ENCODE results near the gene ATP9B. TPM values are rescaled to one million over a fixed set of nuclear protein-coding genes. Genes with fewer than 3 reads are reported as not detected.
"Not testable (repeated sequence)": the region's sequence is repeated elsewhere in the genome, so short reads cannot be mapped to it uniquely, and the experiment has no call there.

ATP9B gene
- total RNA-seq, 1 experiment from 2014 or later: 10.7 TPM

GRCh38 chr18:79252904-79253633 lies 183.9 kb downstream of the ATP9B start:
- H3K4me3 ChIP-seq: no peak overlapping the region
- no peaks in the 10 kb centered on the region for H3K9me3 ChIP-seq (replicated peaks)
- H3K27me3 ChIP-seq (replicated peaks): no peaks in the 10 kb centered on the region
- no peaks in the 10 kb centered on the region for H3K4me1 ChIP-seq (replicated peaks)
- peaks cover 3% of the 10 kb centered on the region; the same call in 1 of the 2 replicates for H3K36me3 ChIP-seq
- no peak for DNase-seq (ENCODE audit: low read depth in 1 of 2, low spot score in 2 of 2)
- H3K27ac ChIP-seq: no peak overlapping the region

DNA sequence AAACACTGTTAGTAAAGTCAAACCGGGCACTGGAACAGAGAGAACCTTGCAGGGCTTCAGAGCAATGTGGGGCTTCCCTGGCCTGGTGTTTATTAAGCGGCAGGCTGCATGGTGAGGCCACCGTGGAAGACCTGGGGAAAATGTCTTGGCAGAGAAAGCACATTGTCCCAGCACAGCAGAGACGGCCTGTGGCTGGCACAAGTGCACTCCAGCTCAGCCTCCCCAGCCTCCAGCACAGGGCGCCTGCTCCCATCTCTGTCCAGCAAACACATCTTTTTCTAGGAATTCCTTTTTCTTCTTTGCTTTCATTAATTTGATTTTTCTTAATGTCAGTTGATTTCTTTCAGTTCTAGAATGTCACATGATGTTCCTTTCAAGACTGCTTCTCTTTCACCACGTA lies 188.3 kb downstream of the ATP9B start:
- Histone ChIP-seq H3K36me3 (peaks cover 3% of the 10 kb centered on the region; the same call in 1 of the 2 replicates), H3K4me1 (replicated peaks) (no peaks in the 10 kb centered on the region), H3K27ac (no peak overlapping the region), H3K27me3 (replicated peaks) (no peaks in the 10 kb centered on the region), H3K9me3 (replicated peaks) (no peaks in the 10 kb centered on the region; the same call in 1 of the 2 replicates), H3K4me3 (no peak overlapping the region)
- no peak for DNase-seq (ENCODE audit: low read depth in 1 of 2, low spot score in 2 of 2)

DNA sequence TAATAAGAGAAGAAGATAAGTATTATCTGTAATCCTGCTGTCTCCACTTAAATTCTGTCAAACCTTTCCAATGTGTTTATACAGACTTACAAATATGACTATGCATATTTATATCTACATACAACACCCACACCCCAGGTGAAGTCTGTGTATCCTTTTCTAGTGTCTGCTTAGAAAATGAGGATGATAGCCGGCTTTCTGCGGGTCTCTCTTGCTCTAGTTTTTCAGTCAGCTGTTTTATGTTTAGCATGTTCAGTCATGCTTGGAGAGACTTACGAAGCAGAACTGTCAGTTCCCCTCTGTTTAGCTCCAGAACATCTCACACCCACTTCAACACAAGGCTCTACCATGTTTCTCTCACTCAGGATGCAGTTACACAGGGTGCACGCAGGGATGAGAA lies 189.3 kb downstream of the ATP9B start:
- H3K27me3 ChIP-seq (replicated peaks): no peaks in the 10 kb centered on the region
- H3K4me1 ChIP-seq (replicated peaks): no peaks in the 10 kb centered on the region
- no peak overlapping the region for H3K4me3 ChIP-seq
- no peaks in the 10 kb centered on the region; the same call in 1 of the 2 replicates for H3K9me3 ChIP-seq (replicated peaks)
- peaks cover 2% of the 10 kb centered on the region; the same call in 1 of the 2 replicates for H3K36me3 ChIP-seq
- no peak overlapping the region for H3K27ac ChIP-seq
- no peak for DNase-seq (ENCODE audit: low read depth in 1 of 2, low spot score in 2 of 2)

DNA sequence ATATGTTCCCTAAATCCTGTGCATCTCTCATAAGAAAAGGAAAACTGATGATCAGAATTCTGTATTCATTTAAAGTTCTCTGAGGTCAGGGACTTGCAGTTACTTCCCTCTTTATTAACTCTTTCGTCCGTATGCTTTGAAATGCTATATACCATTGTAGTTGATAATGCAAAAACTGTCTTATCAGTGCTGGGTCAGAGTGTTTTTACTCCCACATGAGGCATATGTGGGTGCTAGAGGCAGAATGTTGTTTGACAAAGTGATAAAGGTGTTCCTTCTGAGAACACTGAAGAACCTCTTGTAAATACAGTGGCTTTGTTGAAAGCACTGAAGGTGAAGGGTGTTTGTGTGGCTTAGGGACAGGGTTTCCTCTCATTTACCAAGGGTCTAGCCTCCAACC lies 190.0 kb downstream of the ATP9B start:
- H3K4me1 ChIP-seq (replicated peaks): no peaks in the 10 kb centered on the region
- DNase-seq (ENCODE audit: low read depth in 1 of 2, low spot score in 2 of 2): no peak
- no peaks in the 10 kb centered on the region for H3K27me3 ChIP-seq (replicated peaks)
- no peaks in the 10 kb centered on the region; the same call in 1 of the 2 replicates for H3K9me3 ChIP-seq (replicated peaks)
- no peak overlapping the region for H3K4me3 ChIP-seq
- H3K27ac ChIP-seq: no peak overlapping the region
- H3K36me3 ChIP-seq: no peaks in the 10 kb centered on the region

DNA sequence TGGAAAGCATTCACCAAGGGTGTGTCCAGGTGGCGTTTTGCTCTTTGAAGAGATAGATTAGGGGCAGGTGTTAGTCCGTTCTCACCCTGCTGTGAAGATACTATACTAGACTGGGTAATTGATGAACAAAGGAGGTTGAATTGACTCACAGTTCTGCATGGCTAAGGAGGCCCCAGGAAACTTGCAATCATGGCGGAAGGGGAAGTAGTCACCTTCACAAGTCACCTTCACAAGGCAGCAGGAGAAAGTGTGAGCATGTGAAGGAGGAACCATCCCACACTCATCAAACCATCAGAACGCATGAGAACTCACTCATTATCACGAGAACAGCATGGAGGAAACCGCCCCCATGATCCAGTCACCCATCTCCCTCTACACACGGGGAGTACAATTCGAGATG lies 190.8 kb downstream of the ATP9B start:
- no peak for DNase-seq (ENCODE audit: low read depth in 1 of 2, low spot score in 2 of 2)

GRCh38 chr18:79260510-79260909 lies 191.3 kb downstream of the ATP9B start:
- H3K4me1 ChIP-seq (replicated peaks): no peaks in the 10 kb centered on the region
- H3K9me3 ChIP-seq (replicated peaks): no peaks in the 10 kb centered on the region; the same call in 1 of the 2 replicates
- no peaks in the 10 kb centered on the region for H3K36me3 ChIP-seq
- no peak overlapping the region for H3K4me3 ChIP-seq
- no peak overlapping the region for H3K27ac ChIP-seq
- H3K27me3 ChIP-seq (replicated peaks): no peaks in the 10 kb centered on the region
- no peak for DNase-seq (ENCODE audit: low read depth in 1 of 2, low spot score in 2 of 2)

More for the DNA sequence above, 190.8 kb downstream of the ATP9B start:
- Histone ChIP-seq H3K27me3 (replicated peaks) (no peaks in the 10 kb centered on the region), H3K4me3 (no peak overlapping the region), H3K36me3 (no peaks in the 10 kb centered on the region), H3K27ac (no peak overlapping the region), H3K4me1 (replicated peaks) (no peaks in the 10 kb centered on the region), H3K9me3 (replicated peaks) (no peaks in the 10 kb centered on the region; the same call in 1 of the 2 replicates)

DNA sequence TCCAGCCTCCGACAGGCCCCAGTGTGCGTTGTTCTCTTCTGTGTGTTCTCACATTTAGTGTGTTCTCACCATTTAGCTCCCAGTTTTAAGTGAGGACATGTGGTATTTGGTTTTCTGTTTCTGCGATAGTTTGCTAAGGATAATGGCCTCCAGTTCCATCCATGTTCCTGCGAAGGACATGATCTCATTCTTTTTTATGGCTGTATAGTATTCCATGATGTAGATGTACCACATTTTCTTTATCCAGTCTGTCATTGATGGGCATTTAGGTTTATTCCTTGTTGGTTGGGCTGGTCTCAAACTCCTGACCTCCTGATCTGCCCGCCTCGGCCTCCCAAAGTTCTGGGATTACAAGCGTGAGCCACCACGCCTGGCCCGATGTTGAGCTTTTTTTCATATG lies 195.9 kb downstream of the ATP9B start:
- H3K9me3 ChIP-seq (replicated peaks); H3K4me3 ChIP-seq; H3K36me3 ChIP-seq; H3K4me1 ChIP-seq (replicated peaks); H3K27ac ChIP-seq; DNase-seq (ENCODE audit: low read depth in 1 of 2, low spot score in 2 of 2); H3K27me3 ChIP-seq (replicated peaks): not testable (repeated sequence)

GRCh38 chr18:79271812-79272211 lies 202.6 kb downstream of the ATP9B start:
- DNase-seq (ENCODE audit: low read depth in 1 of 2, low spot score in 2 of 2); H3K4me3 ChIP-seq; H3K36me3 ChIP-seq; H3K9me3 ChIP-seq (replicated peaks); H3K27ac ChIP-seq; H3K27me3 ChIP-seq (replicated peaks); H3K4me1 ChIP-seq (replicated peaks): not testable (repeated sequence)

GRCh38 chr18:79272916-79273315 lies 203.7 kb downstream of the ATP9B start:
- Histone ChIP-seq H3K4me1 (replicated peaks) (no peaks in the 10 kb centered on the region), H3K27me3 (replicated peaks) (no peaks in the 10 kb centered on the region), H3K27ac (no peak overlapping the region), H3K9me3 (replicated peaks) (no peaks in the 10 kb centered on the region), H3K36me3 (no peaks in the 10 kb centered on the region), H3K4me3 (no peak overlapping the region)
- no peak for DNase-seq (ENCODE audit: low read depth in 1 of 2, low spot score in 2 of 2)

DNA sequence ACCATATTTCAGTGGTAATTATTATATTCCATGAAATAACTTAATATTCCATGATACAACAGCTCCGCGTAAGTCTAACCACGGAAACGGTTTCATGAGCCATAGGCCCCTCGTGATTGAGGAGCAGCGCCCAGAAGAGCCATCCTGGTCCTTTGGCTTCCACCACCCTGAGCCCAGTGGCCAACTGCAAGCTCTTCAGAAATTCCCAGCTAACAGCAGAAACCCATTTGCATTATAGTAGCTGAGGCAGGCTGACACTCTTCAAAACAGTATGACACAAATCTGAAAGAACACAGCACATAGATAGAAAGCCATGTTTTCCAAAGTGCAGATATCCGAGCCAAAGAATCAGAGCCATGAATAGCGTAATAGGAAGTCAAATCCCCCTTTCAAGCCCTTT lies 205.6 kb downstream of the ATP9B start:
- Histone ChIP-seq H3K27ac (no peak overlapping the region), H3K36me3 (no peaks in the 10 kb centered on the region), H3K4me3 (no peak overlapping the region), H3K27me3 (replicated peaks) (no peaks in the 10 kb centered on the region), H3K4me1 (replicated peaks) (no peaks in the 10 kb centered on the region), H3K9me3 (replicated peaks) (no peaks in the 10 kb centered on the region)
- no peak for DNase-seq (ENCODE audit: low read depth in 1 of 2, low spot score in 2 of 2)

GRCh38 chr18:79275461-79275860 lies 206.3 kb downstream of the ATP9B start:
- no peak for DNase-seq (ENCODE audit: low read depth in 1 of 2, low spot score in 2 of 2)
- Histone ChIP-seq H3K9me3 (replicated peaks) (no peaks in the 10 kb centered on the region), H3K27ac (no peak overlapping the region), H3K4me3 (no peak overlapping the region), H3K27me3 (replicated peaks) (no peaks in the 10 kb centered on the region), H3K36me3 (no peaks in the 10 kb centered on the region), H3K4me1 (replicated peaks) (no peaks in the 10 kb centered on the region)

DNA sequence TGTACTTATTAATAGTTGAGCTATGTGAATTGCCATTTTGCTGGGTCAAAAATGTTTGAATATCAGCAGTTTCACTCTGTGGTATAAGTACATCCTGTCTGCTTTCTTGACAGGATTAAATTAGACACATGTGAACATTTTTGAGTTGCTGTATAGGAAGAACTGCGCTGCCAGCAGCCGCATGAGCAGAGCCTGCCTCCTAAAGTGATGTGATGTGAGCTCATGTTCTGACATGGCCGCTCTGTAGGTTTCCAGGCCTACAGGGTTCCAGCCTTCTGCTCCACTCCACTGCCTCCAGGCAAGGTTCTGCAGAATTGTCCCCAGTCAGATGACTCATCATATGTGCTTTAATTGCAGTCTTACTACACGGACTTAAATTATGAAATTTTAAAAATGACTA lies 206.8 kb downstream of the ATP9B start:
- H3K4me1 ChIP-seq (replicated peaks): no peaks in the 10 kb centered on the region
- DNase-seq (ENCODE audit: low read depth in 1 of 2, low spot score in 2 of 2): no peak
- H3K27me3 ChIP-seq (replicated peaks): no peaks in the 10 kb centered on the region
- H3K9me3 ChIP-seq (replicated peaks): no peaks in the 10 kb centered on the region
- H3K4me3 ChIP-seq: no peak overlapping the region
- no peak overlapping the region for H3K27ac ChIP-seq
- H3K36me3 ChIP-seq: no peaks in the 10 kb centered on the region

DNA sequence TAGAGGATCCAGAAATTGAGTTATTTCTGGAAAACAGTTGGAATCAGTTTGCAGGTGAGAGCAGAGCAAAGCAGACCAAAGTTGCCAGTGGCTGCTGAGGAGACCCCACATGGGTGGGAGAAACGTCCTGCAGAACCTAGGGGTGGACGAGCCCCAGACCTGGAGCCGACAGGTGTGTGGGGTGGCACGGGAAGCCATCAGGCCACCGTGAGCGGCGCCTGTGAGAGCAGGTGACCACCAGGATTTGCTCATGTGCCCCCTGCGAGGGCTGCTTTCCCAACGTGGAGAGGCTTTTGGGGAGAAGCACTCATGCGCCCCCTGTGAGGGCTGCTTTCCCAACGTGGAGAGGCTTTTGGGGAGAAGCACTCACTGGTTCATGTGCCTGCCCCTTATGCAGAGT lies 209.7 kb downstream of the ATP9B start:
- Histone ChIP-seq H3K27ac (no peak overlapping the region), H3K9me3 (replicated peaks) (no peaks in the 10 kb centered on the region), H3K27me3 (replicated peaks) (no peaks in the 10 kb centered on the region), H3K4me1 (replicated peaks) (no peaks in the 10 kb centered on the region), H3K4me3 (no peak overlapping the region), H3K36me3 (no peaks in the 10 kb centered on the region)
- DNase-seq (ENCODE audit: low read depth in 1 of 2, low spot score in 2 of 2): no peak

DNA sequence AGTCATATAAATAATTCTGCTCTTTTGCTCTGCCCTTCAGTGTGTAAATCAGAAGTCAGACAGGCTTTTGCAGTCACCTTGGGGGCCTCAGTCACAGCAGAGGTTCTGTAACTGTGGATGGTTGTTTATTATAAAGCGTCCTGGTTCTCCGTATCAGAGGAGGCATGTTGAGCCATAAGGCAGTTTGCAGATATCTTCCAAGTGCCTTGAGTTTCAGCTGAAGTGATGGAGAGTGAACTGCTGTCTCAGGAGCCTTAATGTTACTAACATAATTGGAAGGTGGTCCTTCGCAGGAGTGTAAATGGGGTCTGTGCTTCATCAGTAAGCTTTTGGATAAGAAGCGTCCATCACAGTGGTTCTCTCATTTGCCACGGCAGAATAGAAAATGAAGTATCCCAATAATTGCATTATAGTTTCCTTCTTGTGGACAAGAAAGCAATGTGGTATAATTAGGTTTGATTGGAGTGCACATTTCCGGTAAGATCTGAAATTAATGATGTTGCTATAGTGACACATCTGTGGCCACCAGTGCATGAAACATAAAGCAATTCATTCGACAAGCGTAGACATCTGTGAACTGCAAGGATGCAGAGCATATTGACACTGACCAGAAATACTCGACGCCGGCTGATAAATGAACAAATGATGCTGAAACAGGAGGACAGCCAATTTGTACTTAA lies 214.1 kb downstream of the ATP9B start:
- no peak for DNase-seq (ENCODE audit: low read depth in 1 of 2, low spot score in 2 of 2)

More for the DNA sequence above, 214.1 kb downstream of the ATP9B start:
- no peak overlapping the region for H3K27ac ChIP-seq
- H3K4me1 ChIP-seq (replicated peaks): no peaks in the 10 kb centered on the region
- no peak overlapping the region for H3K4me3 ChIP-seq
- H3K9me3 ChIP-seq (replicated peaks): no peaks in the 10 kb centered on the region
- no peaks in the 10 kb centered on the region for H3K36me3 ChIP-seq
- H3K27me3 ChIP-seq (replicated peaks): no peaks in the 10 kb centered on the region

Data from SJSA1 (cell line).